Activated CD8-positive, alpha-beta memory T cell treated with anti-CD3 and anti-CD28 coated beads for 24 hours (primary cell): ENCODE results near the gene MUTYH.
A peak's percentile ranks its signal among the peaks of the same experiment; 100 is the strongest.

Source experiments
- DNase-seq: peaks from one replicate; pipeline ENCODE4 v3.0.0-alpha.2; 2020

Gene MUTYH

GRCh38 chr1:45348609-45348965 is 8.3 kb upstream of the MUTYH start:
- DNase-seq, result no peak

- no peak for DNase-seq
These were observed 7.8 kb upstream of the MUTYH start for GRCh38 chr1:45348020-45348419.

- no peak for DNase-seq
These were observed 6.2 kb upstream of the MUTYH start for GRCh38 chr1:45346473-45346872.

- DNase-seq, result no peak
These were observed 4.8 kb upstream of the MUTYH start for GRCh38 chr1:45345014-45345413.

GRCh38 chr1:45344499-45344898 is 4.3 kb upstream of the MUTYH start:
- no peak for DNase-seq

GRCh38 chr1:45340816-45341466 is 701 bp upstream of the MUTYH start:
- no peak for DNase-seq

GRCh38 chr1:45337630-45338325 is 2.5 kb downstream of the MUTYH start:
- DNase-seq, result no peak

- DNase-seq, result no peak
These were observed 4.3 kb downstream of the MUTYH start for GRCh38 chr1:45335855-45336324.

GRCh38 chr1:45334308-45335245 is 5.7 kb downstream of the MUTYH start:
- no peak for DNase-seq

- no peak for DNase-seq
These were observed 7.9 kb downstream of the MUTYH start for GRCh38 chr1:45332346-45332720.

GRCh38 chr1:45331436-45332345 is 8.5 kb downstream of the MUTYH start:
- no peak for DNase-seq

- no peak for DNase-seq
These were observed 10.8 kb downstream of the MUTYH start for GRCh38 chr1:45329445-45329844.

GRCh38 chr1:45328680-45329079 is 11.6 kb downstream of the MUTYH start:
- DNase-seq, result no peak

- peak; percentile 75 for DNase-seq
These were observed 12.4 kb downstream of the MUTYH start for GRCh38 chr1:45327644-45328515.

GRCh38 chr1:45326627-45327623 is 13.3 kb downstream of the MUTYH start, which contains the start of gene HPDL:
HPDL (plus strand) TSS chr1:45326895; CDS start chr1:45327149, 254 bp downstream.
- DNase-seq, result peak; percentile 91

GRCh38 chr1:45325851-45326506 is 14.3 kb downstream of the MUTYH start:
- DNase-seq, result no peak

GRCh38 chr1:45322486-45323040 is 17.7 kb downstream of the MUTYH start:
- no peak for DNase-seq

- no peak for DNase-seq
These were observed 18.8 kb downstream of the MUTYH start for GRCh38 chr1:45321444-45321843.

- DNase-seq, result no peak
These were observed 20.5 kb downstream of the MUTYH start for GRCh38 chr1:45319761-45320160.
